Measurements from ENCODE around the gene NBPF1. TPM values are rescaled to one million over a fixed set of nuclear protein-coding genes. Genes with fewer than 3 reads are reported as not detected.
"Not testable (repeated sequence)": the region's sequence is repeated elsewhere in the genome, so short reads cannot be mapped to it uniquely, and the experiment has no call there.

The NBPF1 gene
- total and polyA plus RNA-seq, 4 donors: 4.3 to 83.8 (median 29.9) TPM

GRCh38 chr1:16628361-16629111 lies 15.2 kb upstream of the NBPF1 start:
- Histone ChIP-seq H3K36me3 (ENCODE audit: control insufficient read depth in 4 of 4, insufficient read depth in 4 of 4, low read length in 4 of 4) (peaks cover 12 to 70% (median 44%) of the 10 kb centered on the region in 4 donors), H3K9me3 (ENCODE audit: control insufficient read depth in 4 of 4, insufficient read depth in 3 of 4, low read length in 3 of 4) (no peaks in the 10 kb centered on the region), H3K4me1 (ENCODE audit: control insufficient read depth in 5 of 5, insufficient read depth in 5 of 5, low read length in 5 of 5) (no peaks in the 10 kb centered on the region), H3K9ac (ENCODE audit: insufficient read depth in 1 of 2, low read length in 2 of 2) (no peak overlapping the region), H3K4me3 (no peak overlapping the region), H3K27ac (ENCODE audit: low read depth in 1 of 2, low read length in 1 of 2) (no peak overlapping the region), H3K27me3 (ENCODE audit: control insufficient read depth in 3 of 3, insufficient read depth in 3 of 3, low read length in 2 of 3) (no peaks in the 10 kb centered on the region)
- WGBS, 2 donors: 90 to 91% methylated on average over 19 of the region's 19 CpGs
- DNase-seq (no peak), ATAC-seq (ENCODE audit: insufficient read depth, low FRiP score) (no peak)
- TF ChIP-seq CTCF (IDR thresholded peaks at IDR 0.05; ENCODE audit: control extremely low read depth, extremely low read depth): no peak

GRCh38 chr1:16626409-16626983 lies 13.1 kb upstream of the NBPF1 start:
- not testable (repeated sequence) for H3K4me3 ChIP-seq; DNase-seq; ATAC-seq (ENCODE audit: insufficient read depth, low FRiP score); H3K4me1 ChIP-seq (ENCODE audit: control insufficient read depth in 5 of 5, insufficient read depth in 5 of 5, low read length in 5 of 5); H3K9ac ChIP-seq (ENCODE audit: insufficient read depth in 1 of 2, low read length in 2 of 2); H3K27ac ChIP-seq (ENCODE audit: low read depth in 1 of 2, low read length in 1 of 2); H3K9me3 ChIP-seq (ENCODE audit: control insufficient read depth in 4 of 4, insufficient read depth in 3 of 4, low read length in 3 of 4); H3K27me3 ChIP-seq (ENCODE audit: control insufficient read depth in 3 of 3, insufficient read depth in 3 of 3, low read length in 2 of 3)
- WGBS, 2 donors: 89 to 94% methylated on average over 15 of the region's 15 CpGs
- H3K36me3 ChIP-seq (ENCODE audit: control insufficient read depth in 4 of 4, insufficient read depth in 4 of 4, low read length in 4 of 4): peaks cover 12 to 59% (median 39%) of the 10 kb centered on the region in 4 donors

GRCh38 chr1:16625497-16626408 lies 12.4 kb upstream of the NBPF1 start:
- H3K36me3 ChIP-seq (ENCODE audit: control insufficient read depth in 4 of 4, insufficient read depth in 4 of 4, low read length in 4 of 4): peaks cover 7 to 53% (median 33%) of the 10 kb centered on the region in 4 donors
- no peaks in the 10 kb centered on the region for H3K27me3 ChIP-seq (ENCODE audit: control insufficient read depth in 3 of 3, insufficient read depth in 3 of 3, low read length in 2 of 3)
- no peak overlapping the region for H3K27ac ChIP-seq (ENCODE audit: low read depth in 1 of 2, low read length in 1 of 2)
- 91% methylated on average over 25 of the region's 25 CpGs for WGBS, 2 donors
- H3K9me3 ChIP-seq (ENCODE audit: control insufficient read depth in 4 of 4, insufficient read depth in 3 of 4, low read length in 3 of 4): no peaks in the 10 kb centered on the region
- DNase-seq (no peak), ATAC-seq (ENCODE audit: insufficient read depth, low FRiP score) (no peak)
- no peak for TF ChIP-seq CTCF (IDR thresholded peaks at IDR 0.05; ENCODE audit: control extremely low read depth, extremely low read depth)
- H3K9ac ChIP-seq (ENCODE audit: insufficient read depth in 1 of 2, low read length in 2 of 2): no peak overlapping the region
- H3K4me3 ChIP-seq: no peak overlapping the region
- no peaks in the 10 kb centered on the region for H3K4me1 ChIP-seq (ENCODE audit: control insufficient read depth in 5 of 5, insufficient read depth in 5 of 5, low read length in 5 of 5)

GRCh38 chr1:16623812-16624719 lies 10.7 kb upstream of the NBPF1 start:
- DNase-seq; H3K4me1 ChIP-seq (ENCODE audit: control insufficient read depth in 5 of 5, insufficient read depth in 5 of 5, low read length in 5 of 5); ATAC-seq (ENCODE audit: insufficient read depth, low FRiP score); H3K9ac ChIP-seq (ENCODE audit: insufficient read depth in 1 of 2, low read length in 2 of 2); H3K4me3 ChIP-seq; H3K9me3 ChIP-seq (ENCODE audit: control insufficient read depth in 4 of 4, insufficient read depth in 3 of 4, low read length in 3 of 4); H3K27me3 ChIP-seq (ENCODE audit: control insufficient read depth in 3 of 3, insufficient read depth in 3 of 3, low read length in 2 of 3); H3K27ac ChIP-seq (ENCODE audit: low read depth in 1 of 2, low read length in 1 of 2): not testable (repeated sequence)
- peaks cover 5 to 43% (median 28%) of the 10 kb centered on the region in 4 donors for H3K36me3 ChIP-seq (ENCODE audit: control insufficient read depth in 4 of 4, insufficient read depth in 4 of 4, low read length in 4 of 4)
- WGBS, 2 donors: 88 to 92% methylated on average over 27 of the region's 27 CpGs

- not testable (repeated sequence) for H3K4me3 ChIP-seq; H3K27ac ChIP-seq (ENCODE audit: low read depth in 1 of 2, low read length in 1 of 2); H3K4me1 ChIP-seq (ENCODE audit: control insufficient read depth in 5 of 5, insufficient read depth in 5 of 5, low read length in 5 of 5); ATAC-seq (ENCODE audit: insufficient read depth, low FRiP score); DNase-seq; H3K9me3 ChIP-seq (ENCODE audit: control insufficient read depth in 4 of 4, insufficient read depth in 3 of 4, low read length in 3 of 4); H3K27me3 ChIP-seq (ENCODE audit: control insufficient read depth in 3 of 3, insufficient read depth in 3 of 3, low read length in 2 of 3); H3K9ac ChIP-seq (ENCODE audit: insufficient read depth in 1 of 2, low read length in 2 of 2)
- 79 to 90% methylated on average over 7 of the region's 7 CpGs for WGBS, 2 donors
- peaks cover 5 to 37% (median 25%) of the 10 kb centered on the region in 4 donors for H3K36me3 ChIP-seq (ENCODE audit: control insufficient read depth in 4 of 4, insufficient read depth in 4 of 4, low read length in 4 of 4)
Observed at GRCh38 chr1:16623337-16623736, 10.0 kb upstream of the NBPF1 start.

Data from lung (tissue), 12 donors.